ENCODE results near the gene CLCN3. TPM values are rescaled to one million over a fixed set of nuclear protein-coding genes. Genes with fewer than 3 reads are reported as not detected.

CLCN3 gene
- total and polyA plus RNA-seq, 2 experiments from 2014 or later: 14.9 to 38.4 TPM

- H3K36me3 ChIP-seq (replicated peaks; ENCODE audit: insufficient read depth, low read depth): no peaks in the 10 kb centered on the region
- H3K79me2 ChIP-seq: no peaks in the 10 kb centered on the region
- TF ChIP-seq EZH2phosphoT487 (IDR thresholded peaks at IDR 0.05; ENCODE audit: low read depth, severe bottlenecking, unreplicated experiment) (no peak), CTCF (IDR thresholded peaks at IDR 0.05; ENCODE audit: poor library complexity) (no peak), EZH2 (IDR thresholded peaks at IDR 0.05; ENCODE audit: borderline replicate concordance) (no peak)
- 98% methylated on average over 5 of the region's 5 CpGs for WGBS (ENCODE audit: low lambda C conversion rate, missing lambda C conversion rate)
- no peaks in the 10 kb centered on the region for H3K9me3 ChIP-seq (ENCODE audit: low read depth)
- no peaks in the 10 kb centered on the region for H3K4me1 ChIP-seq (ENCODE audit: insufficient read depth)
- H3K4me3 ChIP-seq: no peak overlapping the region
- H3K27me3 ChIP-seq: no peaks in the 10 kb centered on the region
- no peak overlapping the region for H2AFZ ChIP-seq
- no peak for DNase-seq (ENCODE audit: low spot score)
- no peaks in the 10 kb centered on the region for H4K20me1 ChIP-seq (ENCODE audit: insufficient read depth, poor library complexity, severe bottlenecking)
- H3K9me2 ChIP-seq (replicated peaks; ENCODE audit: insufficient read depth): no peaks in the 10 kb centered on the region
- H3K27ac ChIP-seq: no peak overlapping the region
- H3K4me2 ChIP-seq: no peak overlapping the region
Observed at GRCh38 chr4:169698331-169698730, 78.0 kb downstream of the CLCN3 start.

- Histone ChIP-seq H2AFZ (no peak overlapping the region), H3K27ac (no peak overlapping the region), H3K79me2 (no peaks in the 10 kb centered on the region), H3K9me2 (replicated peaks; ENCODE audit: insufficient read depth) (no peaks in the 10 kb centered on the region), H3K27me3 (no peaks in the 10 kb centered on the region), H4K20me1 (ENCODE audit: insufficient read depth, poor library complexity, severe bottlenecking) (no peaks in the 10 kb centered on the region), H3K4me2 (no peak overlapping the region), H3K9me3 (ENCODE audit: low read depth) (no peaks in the 10 kb centered on the region), H3K4me1 (ENCODE audit: insufficient read depth) (no peaks in the 10 kb centered on the region), H3K4me3 (no peak overlapping the region), H3K36me3 (replicated peaks; ENCODE audit: insufficient read depth, low read depth) (no peaks in the 10 kb centered on the region)
- 95% methylated on average over 2 of the region's 2 CpGs for WGBS (ENCODE audit: low lambda C conversion rate, missing lambda C conversion rate)
- TF ChIP-seq EZH2 (IDR thresholded peaks at IDR 0.05; ENCODE audit: borderline replicate concordance) (no peak), EZH2phosphoT487 (IDR thresholded peaks at IDR 0.05; ENCODE audit: low read depth, severe bottlenecking, unreplicated experiment) (no peak), CTCF (IDR thresholded peaks at IDR 0.05; ENCODE audit: poor library complexity) (no peak)
- DNase-seq (ENCODE audit: low spot score): no peak
Observed at GRCh38 chr4:169707958-169708643, 87.7 kb downstream of the CLCN3 start.

GRCh38 chr4:169715826-169716225 lies 95.4 kb downstream of the CLCN3 start:
- Histone ChIP-seq H3K27ac (no peak overlapping the region), H4K20me1 (ENCODE audit: insufficient read depth, poor library complexity, severe bottlenecking) (no peaks in the 10 kb centered on the region), H3K9me3 (ENCODE audit: low read depth) (no peaks in the 10 kb centered on the region), H3K9me2 (replicated peaks; ENCODE audit: insufficient read depth) (no peaks in the 10 kb centered on the region), H3K27me3 (no peaks in the 10 kb centered on the region), H2AFZ (no peak overlapping the region), H3K79me2 (no peaks in the 10 kb centered on the region), H3K4me1 (ENCODE audit: insufficient read depth) (no peaks in the 10 kb centered on the region), H3K4me3 (no peak overlapping the region), H3K36me3 (replicated peaks; ENCODE audit: insufficient read depth, low read depth) (no peaks in the 10 kb centered on the region), H3K4me2 (no peak overlapping the region)
- no peak for DNase-seq (ENCODE audit: low spot score)
- WGBS (ENCODE audit: low lambda C conversion rate, missing lambda C conversion rate): 96% methylated on average over 2 of the region's 2 CpGs
- TF ChIP-seq CTCF (IDR thresholded peaks at IDR 0.05; ENCODE audit: poor library complexity) (no peak), EZH2phosphoT487 (IDR thresholded peaks at IDR 0.05; ENCODE audit: low read depth, severe bottlenecking, unreplicated experiment) (no peak), EZH2 (IDR thresholded peaks at IDR 0.05; ENCODE audit: borderline replicate concordance) (no peak)
